Ectodermal cell (in vitro differentiated cells): ENCODE measurements around the gene AGPAT2.

ENCODE experiments used
- H3K27ac ChIP-seq: 2 replicates; pipeline ENCODE4 v1.7.0; 2013; ENCODE audit warnings: mild to moderate bottlenecking, low read depth, low read length; ENCODE audit not compliant: insufficient read depth, poor library complexity, severe bottlenecking
- H3K27me3 ChIP-seq: 2 replicates; pipeline ENCODE4 v1.7.0; 2013; ENCODE audit warnings: mild to moderate bottlenecking, low read length; ENCODE audit not compliant: insufficient read depth, control insufficient read depth, poor library complexity, severe bottlenecking
- H3K36me3 ChIP-seq: one replicate; pipeline ENCODE4 v1.7.0; 2013; ENCODE audit warnings: low read length; ENCODE audit not compliant: control insufficient read depth, insufficient read depth
- H3K4me1 ChIP-seq: one replicate; pipeline ENCODE4 v1.7.0; 2013; ENCODE audit warnings: low read length; ENCODE audit not compliant: control insufficient read depth, insufficient read depth
- H3K4me3 ChIP-seq: 2 replicates; pipeline ENCODE4 v1.7.0; 2013; ENCODE audit warnings: low read depth, low read length, control low read depth; ENCODE audit not compliant: insufficient read depth
- H3K9me3 ChIP-seq: 2 replicates; pipeline ENCODE4 v1.7.0; 2013; ENCODE audit warnings: mild to moderate bottlenecking, low read length, moderate library complexity; ENCODE audit not compliant: control insufficient read depth
- WGBS, 2 experiments: methylation state at CpG; one replicate each; pipeline ENCODE4 v1.1.7; 2013; ENCODE audit warnings: missing lambda C conversion rate in 2 of 2; 5-methylcytosine and 5-hydroxymethylcytosine counted together

The AGPAT2 gene

GRCh38 chr9:136701668-136702053 is 14.4 kb upstream of the AGPAT2 start:
- Histone ChIP-seq H3K4me1 (peaks cover 3% of the 10 kb centered on the region), H3K27ac (no peak overlapping the region), H3K9me3 (no peaks in the 10 kb centered on the region), H3K4me3 (no peak overlapping the region), H3K27me3 (peaks cover 11% of the 10 kb centered on the region), H3K36me3 (no peaks in the 10 kb centered on the region)
- WGBS, 2 experiments = 63 to 70% methylated on average over 9 to 10 of the region's 10 CpGs

GRCh38 chr9:136700959-136701667 is 13.9 kb upstream of the AGPAT2 start:
- Histone ChIP-seq H3K36me3 (no peaks in the 10 kb centered on the region), H3K9me3 (no peaks in the 10 kb centered on the region), H3K27ac (no peak overlapping the region), H3K27me3 (peaks cover 11% of the 10 kb centered on the region), H3K4me3 (no peak overlapping the region), H3K4me1 (peaks cover 3% of the 10 kb centered on the region)
- 65 to 66% methylated on average over 38 of the region's 38 CpGs for WGBS, 2 experiments

GRCh38 chr9:136700304-136700703 is 13.0 kb upstream of the AGPAT2 start:
- Histone ChIP-seq H3K4me1 (peaks cover 3% of the 10 kb centered on the region), H3K36me3 (no peaks in the 10 kb centered on the region), H3K4me3 (no peak overlapping the region), H3K27me3 (peaks cover 11% of the 10 kb centered on the region), H3K27ac (no peak overlapping the region), H3K9me3 (no peaks in the 10 kb centered on the region)
- WGBS, 2 experiments = 93% methylated on average over 13 of the region's 13 CpGs

- 91 to 92% methylated on average over 10 to 11 of the region's 11 CpGs for WGBS, 2 experiments
- Histone ChIP-seq H3K36me3 (no peaks in the 10 kb centered on the region), H3K27me3 (peaks cover 11% of the 10 kb centered on the region), H3K9me3 (no peaks in the 10 kb centered on the region), H3K4me3 (no peak overlapping the region), H3K27ac (no peak overlapping the region), H3K4me1 (peaks cover 3% of the 10 kb centered on the region)
These were observed 11.5 kb upstream of the AGPAT2 start for GRCh38 chr9:136698635-136699246.

- peaks cover 3% of the 10 kb centered on the region for H3K4me1 ChIP-seq
- no peaks in the 10 kb centered on the region for H3K36me3 ChIP-seq
- H3K27me3 ChIP-seq = peaks cover 11% of the 10 kb centered on the region
- H3K27ac ChIP-seq = no peak overlapping the region
- H3K9me3 ChIP-seq = no peaks in the 10 kb centered on the region
- no peak overlapping the region for H3K4me3 ChIP-seq
- WGBS, 2 experiments = 91 to 93% methylated on average over 20 of the region's 20 CpGs
These were observed 10.7 kb upstream of the AGPAT2 start for GRCh38 chr9:136697821-136698526.

GRCh38 chr9:136697146-136697820 is 10.0 kb upstream of the AGPAT2 start:
- H3K27me3 ChIP-seq = peaks cover 11% of the 10 kb centered on the region
- peaks cover 6% of the 10 kb centered on the region for H3K4me1 ChIP-seq
- WGBS, 2 experiments = 88 to 89% methylated on average over 23 of the region's 23 CpGs
- no peak overlapping the region for H3K4me3 ChIP-seq
- no peak overlapping the region for H3K27ac ChIP-seq
- no peaks in the 10 kb centered on the region for H3K36me3 ChIP-seq
- H3K9me3 ChIP-seq = no peaks in the 10 kb centered on the region

GRCh38 chr9:136696502-136696901 is 9.2 kb upstream of the AGPAT2 start:
- H3K4me1 ChIP-seq = peaks cover 14% of the 10 kb centered on the region
- H3K4me3 ChIP-seq = no peak overlapping the region
- peaks cover 8% of the 10 kb centered on the region for H3K27me3 ChIP-seq
- WGBS, 2 experiments = 91% methylated on average over 9 of the region's 9 CpGs
- no peaks in the 10 kb centered on the region for H3K36me3 ChIP-seq
- no peak overlapping the region for H3K27ac ChIP-seq
- H3K9me3 ChIP-seq = no peaks in the 10 kb centered on the region

GRCh38 chr9:136695955-136696354 is 8.7 kb upstream of the AGPAT2 start:
- Histone ChIP-seq H3K36me3 (no peaks in the 10 kb centered on the region), H3K27ac (no peak overlapping the region), H3K27me3 (peaks cover 2% of the 10 kb centered on the region), H3K9me3 (no peaks in the 10 kb centered on the region), H3K4me1 (peaks cover 18% of the 10 kb centered on the region), H3K4me3 (no peak overlapping the region)
- WGBS, 2 experiments = 89 to 90% methylated on average over 23 of the region's 23 CpGs

GRCh38 chr9:136695435-136695895 is 8.2 kb upstream of the AGPAT2 start:
- Histone ChIP-seq H3K4me3 (no peak overlapping the region), H3K27me3 (no peaks in the 10 kb centered on the region), H3K4me1 (peaks cover 18% of the 10 kb centered on the region), H3K36me3 (no peaks in the 10 kb centered on the region), H3K9me3 (no peaks in the 10 kb centered on the region), H3K27ac (no peak overlapping the region)
- 90% methylated on average over 10 of the region's 10 CpGs for WGBS, 2 experiments

- H3K9me3 ChIP-seq = no peaks in the 10 kb centered on the region
- 93 to 96% methylated on average over 10 to 11 of the region's 11 CpGs for WGBS, 2 experiments
- peaks cover 18% of the 10 kb centered on the region for H3K4me1 ChIP-seq
- H3K4me3 ChIP-seq = no peak overlapping the region
- no peaks in the 10 kb centered on the region for H3K27me3 ChIP-seq
- no peaks in the 10 kb centered on the region for H3K36me3 ChIP-seq
- no peak overlapping the region for H3K27ac ChIP-seq
These were observed 7.6 kb upstream of the AGPAT2 start for GRCh38 chr9:136694872-136695247.
